GM18505 (cell line): ENCODE measurements around the gene BEST4.
"Not testable (repeated sequence)": the region's sequence is repeated elsewhere in the genome, so short reads cannot be mapped to it uniquely, and the experiment has no call there.

ENCODE experiments used
- ATAC-seq: cut with Tn5 transposase; IDR thresholded peaks from one replicate; pipeline ENCODE4 v1.9.1; 2021; ENCODE audit not compliant: unreplicated experiment
- POLR2A ChIP-seq: IDR thresholded peaks from 4 replicates; pipeline ENCODE4 v1.6.1; 2011; ENCODE audit warnings: borderline replicate concordance; ENCODE audit not compliant: insufficient read depth, insufficient read length; ENCODE audit errors: extremely low read depth

BEST4 gene

GRCh38 chr1:44788120-44788860, at the start of gene BEST4:
TSS of gene BEST4 (minus strand) at chr1:44788170. CDS start at chr1:44787705, 465 bp downstream.
- no peak for ATAC-seq
- no peak for TF ChIP-seq POLR2A

- no peak for TF ChIP-seq POLR2A
- ATAC-seq = peak; percentile 59
These were observed 48.0 kb upstream of the BEST4 start for GRCh38 chr1:44835738-44836675.

GRCh38 chr1:44834328-44834727, 46.4 kb upstream of the BEST4 start:
- no peak for ATAC-seq
- no peak for TF ChIP-seq POLR2A

- ATAC-seq = no peak
- no peak for TF ChIP-seq POLR2A
These were observed 44.2 kb upstream of the BEST4 start for GRCh38 chr1:44832056-44832705.

- ATAC-seq = no peak
- TF ChIP-seq POLR2A = no peak
These were observed 43.5 kb upstream of the BEST4 start for GRCh38 chr1:44831516-44831915.

- no peak for ATAC-seq
- no peak for TF ChIP-seq POLR2A
These were observed 42.9 kb upstream of the BEST4 start for GRCh38 chr1:44830900-44831304.

- no peak for TF ChIP-seq POLR2A
- ATAC-seq = no peak
These were observed 41.8 kb upstream of the BEST4 start for GRCh38 chr1:44829506-44830384.

- TF ChIP-seq POLR2A = no peak
- no peak for ATAC-seq
These were observed 41.0 kb upstream of the BEST4 start for GRCh38 chr1:44828841-44829440.

GRCh38 chr1:44828003-44828651, 40.2 kb upstream of the BEST4 start:
- no peak for ATAC-seq
- TF ChIP-seq POLR2A = no peak

GRCh38 chr1:44827197-44828002, 39.4 kb upstream of the BEST4 start:
- ATAC-seq = no peak
- TF ChIP-seq POLR2A = no peak

- TF ChIP-seq POLR2A = no peak
- no peak for ATAC-seq
These were observed 38.6 kb upstream of the BEST4 start for GRCh38 chr1:44826375-44827196.

- ATAC-seq = not testable (repeated sequence)
These were observed 36.4 kb upstream of the BEST4 start for GRCh38 chr1:44824392-44824791.
